LNCaP clone FGC (cell line): ENCODE measurements around the gene ZFYVE9.
A peak's percentile ranks its signal among the peaks of the same experiment; 100 is the strongest.

ENCODE experiments used
- DNase-seq: peaks from one replicate; pipeline ENCODE4 v3.0.0-alpha.2; 2011; ENCODE audit warnings: low read depth
- H3K4me3 ChIP-seq: 2 replicates; pipeline ENCODE4 v1.5.1; 2011; ENCODE audit warnings: mild to moderate bottlenecking, low read depth, low read length, control low read depth
- CTCF ChIP-seq: IDR thresholded peaks from 2 replicates; pipeline ENCODE4 v1.5.1; 2012; ENCODE audit warnings: mild to moderate bottlenecking; ENCODE audit not compliant: control insufficient read depth, insufficient read depth; ENCODE audit errors: extremely low read depth

ZFYVE9 gene

DNA sequence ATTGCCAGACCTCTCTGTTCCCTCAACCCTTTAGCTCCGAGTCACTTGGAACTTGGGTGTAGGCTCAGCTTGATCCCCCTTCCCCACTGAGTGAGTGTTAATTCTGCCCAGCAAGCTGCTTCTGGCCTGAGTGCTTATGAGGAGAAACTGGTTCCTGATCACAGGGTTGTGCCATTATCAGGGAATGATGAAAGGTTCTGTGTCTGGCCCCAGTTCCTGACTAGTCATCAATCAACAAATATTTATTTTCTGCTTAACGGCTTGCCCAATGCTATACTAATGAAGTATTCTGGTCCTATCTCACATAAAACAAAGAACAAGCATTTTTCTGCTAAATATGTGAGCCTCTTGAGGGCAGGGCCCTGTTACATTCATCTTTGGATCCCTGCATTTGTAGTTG, 203.4 kb downstream of the ZFYVE9 start:
- no peak for DNase-seq
- H3K4me3 ChIP-seq: no peak overlapping the region
- no peak for TF ChIP-seq CTCF

DNA sequence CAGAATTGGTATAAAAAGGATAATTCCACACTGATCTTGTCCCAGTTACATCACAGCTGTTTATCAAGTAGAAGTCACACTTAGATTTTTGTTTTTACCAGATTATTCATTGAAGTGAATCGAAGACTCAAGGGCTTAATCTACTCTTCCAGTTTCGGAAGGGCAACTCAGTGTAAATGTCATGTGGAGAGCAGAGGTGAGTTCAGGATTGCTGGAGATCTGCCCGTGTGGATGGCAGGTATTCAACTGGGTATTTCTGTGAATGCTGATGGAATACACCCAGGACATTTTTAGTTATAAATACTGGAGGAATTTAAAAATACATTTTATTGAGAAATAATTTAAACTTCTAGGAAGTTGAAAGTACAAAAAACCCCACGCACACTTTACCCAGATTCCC, 204.8 kb downstream of the ZFYVE9 start:
- DNase-seq: no peak
- no peak overlapping the region for H3K4me3 ChIP-seq
- TF ChIP-seq CTCF: no peak

DNA sequence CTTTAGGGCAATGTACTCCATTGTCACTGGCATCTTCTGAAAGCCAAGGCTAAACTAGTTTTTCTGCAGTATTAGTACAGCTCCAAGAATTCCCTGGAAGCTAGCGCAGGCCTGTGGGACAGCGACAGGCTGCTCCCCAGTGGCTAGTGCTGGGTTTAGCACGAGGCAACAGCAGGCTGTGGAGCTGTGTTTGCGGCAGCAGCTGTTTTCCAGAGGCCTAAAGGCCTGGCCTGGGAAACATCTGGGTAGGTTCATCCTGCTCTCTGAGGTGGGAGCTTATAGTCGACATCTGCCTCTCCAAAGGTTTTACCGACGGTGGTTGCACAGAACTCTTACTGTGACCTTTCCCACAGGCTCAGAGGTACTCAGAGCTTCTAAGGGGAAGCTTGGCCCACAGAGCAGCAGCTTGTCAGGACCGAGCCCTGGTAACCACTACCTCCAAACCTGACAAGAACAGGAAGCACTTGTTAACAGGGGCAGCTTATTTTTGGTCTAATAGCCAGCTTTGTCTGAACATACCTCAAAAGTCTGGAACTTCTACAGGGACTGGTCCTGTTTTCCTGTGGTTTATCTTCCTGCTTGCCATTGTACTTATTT, 206.9 kb downstream of the ZFYVE9 start:
- peak; percentile 19 for DNase-seq
- TF ChIP-seq CTCF: peak; percentile 76
- no peak overlapping the region for H3K4me3 ChIP-seq

DNA sequence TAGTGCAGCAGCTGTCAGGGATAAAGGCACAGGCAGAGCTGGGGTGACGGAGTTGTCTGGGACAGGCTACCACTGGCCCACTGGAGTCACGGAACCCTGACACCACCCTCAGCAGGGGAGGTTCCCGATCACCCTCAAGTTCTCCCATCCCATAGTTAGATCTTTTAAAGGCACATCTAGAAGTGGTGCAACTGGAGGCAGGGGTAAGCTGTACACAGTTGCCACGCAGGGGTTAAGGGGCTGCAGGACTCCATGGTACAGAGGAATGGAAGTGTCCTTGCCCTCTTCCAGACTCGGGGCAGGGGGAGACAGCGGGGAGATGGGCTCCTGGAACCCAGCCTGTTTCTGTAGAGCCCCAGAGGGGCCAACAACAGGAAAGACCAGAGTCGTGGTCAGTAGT, 210.8 kb downstream of the ZFYVE9 start:
- TF ChIP-seq CTCF: no peak
- H3K4me3 ChIP-seq: no peak overlapping the region
- no peak for DNase-seq

DNA sequence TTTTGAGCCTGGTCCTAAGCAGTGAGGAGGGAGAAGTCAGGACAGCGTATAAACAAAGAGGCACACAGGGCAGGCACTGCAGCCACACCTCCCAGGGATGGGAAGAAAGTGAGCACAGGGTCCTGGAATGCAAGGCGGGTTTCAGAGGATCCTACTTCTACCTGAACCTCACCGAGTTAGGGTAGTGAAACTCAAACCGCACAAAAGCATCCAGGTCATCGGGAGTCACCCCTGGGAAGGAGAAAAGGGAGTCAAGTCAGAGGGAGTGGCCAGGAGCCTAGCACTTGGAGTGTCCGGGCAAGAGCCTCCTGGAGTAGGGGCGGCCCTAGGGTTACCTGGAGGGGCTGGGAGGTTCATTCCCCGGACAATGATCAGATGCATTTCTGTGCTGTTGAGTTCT, 213.5 kb downstream of the ZFYVE9 start:
- no peak for TF ChIP-seq CTCF
- H3K4me3 ChIP-seq: no peak overlapping the region
- no peak for DNase-seq

GRCh38 chr1:52355847-52356505, 214.1 kb downstream of the ZFYVE9 start:
- H3K4me3 ChIP-seq: no peak overlapping the region
- DNase-seq: no peak
- TF ChIP-seq CTCF: no peak
